ENCODE measurements around the gene IL1RL2.

Gene IL1RL2

DNA sequence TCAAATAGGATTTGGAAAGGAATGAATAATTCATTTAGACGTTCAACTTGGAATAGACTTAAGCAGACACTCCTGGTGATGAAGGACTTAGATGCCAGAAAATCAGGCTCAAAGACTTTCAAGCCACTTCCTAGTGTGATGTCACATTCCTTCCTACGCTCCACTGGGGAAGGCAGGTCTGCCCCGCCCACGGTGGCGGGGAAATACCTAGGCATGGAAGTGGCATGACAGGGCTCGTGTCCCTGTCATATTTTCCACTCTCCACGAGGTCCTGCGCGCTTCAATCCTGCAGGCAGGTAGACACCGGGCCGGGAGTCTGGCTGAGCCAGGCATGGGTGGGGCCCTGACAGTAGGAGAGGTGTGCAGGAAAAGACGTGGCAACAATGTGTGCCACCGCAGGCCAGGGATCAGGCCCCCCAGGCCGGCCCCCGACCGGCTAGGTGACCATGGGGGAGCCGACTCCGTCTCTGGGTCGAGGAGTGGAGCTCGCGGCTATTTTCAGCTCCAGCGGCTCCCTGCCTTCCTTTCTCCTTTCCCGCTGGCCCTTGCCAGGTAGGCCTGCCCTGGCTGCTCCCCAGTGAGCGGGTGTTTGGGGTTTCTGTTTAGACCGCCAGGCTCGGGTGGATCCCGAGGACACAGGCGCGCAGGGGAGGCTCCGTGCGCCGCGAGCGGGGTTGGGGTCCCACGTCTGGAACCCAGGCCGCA lies at the start of gene IL1RL2:
Gene IL1RL2, plus strand, starts transcription at position 233 of the 705 bp plus-strand sequence. CDS start 845 bp downstream, outside the sequence.
- DNase-seq (ENCODE audit: low read depth), result no peak

- no peak for DNase-seq (ENCODE audit: low read depth)
Observed at GRCh38 chr2:102137138-102137537, 49.7 kb upstream of the IL1RL2 start.

DNA sequence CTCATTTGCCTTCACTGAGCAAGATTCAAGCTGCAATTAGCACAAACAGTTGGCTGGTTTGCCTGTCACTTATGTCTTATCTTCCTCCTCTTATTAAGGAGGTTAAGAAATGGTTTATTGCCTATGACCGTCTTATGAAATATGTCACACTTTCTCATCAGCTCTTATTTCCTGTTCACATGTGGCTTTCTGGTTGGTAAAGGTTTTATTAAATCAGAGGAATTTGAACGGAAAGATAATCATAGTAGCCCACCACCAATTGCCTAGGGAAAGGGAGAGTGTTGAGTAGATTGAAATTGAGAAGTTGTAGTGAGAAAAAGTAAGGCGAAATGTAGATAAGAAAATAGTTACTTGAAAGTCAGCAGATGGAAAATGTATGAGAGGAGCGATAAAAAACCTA lies 48.5 kb upstream of the IL1RL2 start:
- DNase-seq (ENCODE audit: low read depth), result peak; percentile 11

DNA sequence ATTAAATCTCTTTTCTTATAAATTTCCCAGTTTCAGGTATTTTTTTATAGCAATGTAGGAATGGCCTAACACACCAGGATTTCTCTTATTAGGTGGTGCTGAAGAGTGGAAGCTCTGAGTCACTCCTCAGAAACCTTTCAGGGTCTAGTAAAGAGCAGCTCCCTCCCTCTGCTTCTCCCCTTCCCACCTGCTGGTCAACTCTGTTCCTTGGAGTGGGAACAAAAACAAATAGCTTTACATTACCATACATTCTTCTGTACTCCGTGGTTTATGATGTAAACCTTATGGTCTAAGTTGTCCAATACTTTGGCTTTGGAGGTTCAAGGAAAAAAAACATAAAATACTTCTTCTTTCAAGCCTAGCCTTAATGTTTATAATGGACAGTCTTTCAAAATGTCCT lies 47.0 kb upstream of the IL1RL2 start:
- DNase-seq (ENCODE audit: low read depth), result no peak

- DNase-seq (ENCODE audit: low read depth), result no peak
Observed at GRCh38 chr2:102140377-102140776, 46.4 kb upstream of the IL1RL2 start.

GRCh38 chr2:102141011-102141943 lies 45.5 kb upstream of the IL1RL2 start:
- no peak for DNase-seq (ENCODE audit: low read depth)

DNA sequence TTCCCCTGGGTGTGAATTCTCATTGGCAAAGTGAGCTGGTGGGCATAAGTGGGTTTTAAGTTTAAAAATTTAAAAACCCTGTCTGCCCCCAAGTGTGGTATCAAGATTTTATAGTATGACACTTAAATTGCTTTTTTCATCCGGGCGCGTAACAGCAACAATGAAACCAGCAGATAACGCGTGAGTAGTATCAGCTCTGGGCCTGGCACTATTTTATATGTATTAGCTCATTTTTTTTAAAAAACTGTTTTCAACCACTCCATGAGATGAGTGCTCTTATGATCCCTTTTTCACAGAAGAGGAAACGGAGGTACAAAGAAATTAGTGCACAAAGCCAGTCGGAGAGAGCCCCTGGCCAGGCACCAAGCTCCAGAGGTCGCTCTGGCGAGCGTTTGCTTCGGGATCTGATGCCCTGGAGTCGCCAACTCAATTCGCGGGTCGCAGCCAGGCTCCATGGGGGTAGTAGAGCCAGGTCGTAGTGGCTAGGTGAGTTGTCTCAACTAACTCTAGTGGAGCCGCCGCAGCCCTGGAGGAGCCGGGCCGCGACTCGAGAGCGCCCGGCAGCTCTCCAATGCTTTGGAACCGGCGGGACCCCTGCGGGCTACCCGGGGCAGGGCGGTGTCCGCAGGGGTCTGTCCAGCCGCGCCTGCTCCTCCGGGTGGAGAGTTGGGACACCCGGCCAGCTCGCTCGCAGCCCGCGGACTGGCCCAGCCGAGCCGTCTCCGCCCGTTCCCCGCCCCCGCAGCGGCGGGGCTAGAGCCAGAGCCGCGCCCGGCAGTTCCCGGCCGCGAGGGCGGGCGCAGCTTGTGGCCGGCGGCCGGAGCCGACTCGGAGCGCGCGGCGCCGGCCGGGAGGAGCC lies 44.6 kb upstream of the IL1RL2 start, which contains the start of gene IL1R1:
Gene IL1R1, plus strand, starts transcription at position 777 of the 859 bp plus-strand sequence. CDS start 14,979 bp downstream, outside the sequence.
- no peak for DNase-seq (ENCODE audit: low read depth)

DNA sequence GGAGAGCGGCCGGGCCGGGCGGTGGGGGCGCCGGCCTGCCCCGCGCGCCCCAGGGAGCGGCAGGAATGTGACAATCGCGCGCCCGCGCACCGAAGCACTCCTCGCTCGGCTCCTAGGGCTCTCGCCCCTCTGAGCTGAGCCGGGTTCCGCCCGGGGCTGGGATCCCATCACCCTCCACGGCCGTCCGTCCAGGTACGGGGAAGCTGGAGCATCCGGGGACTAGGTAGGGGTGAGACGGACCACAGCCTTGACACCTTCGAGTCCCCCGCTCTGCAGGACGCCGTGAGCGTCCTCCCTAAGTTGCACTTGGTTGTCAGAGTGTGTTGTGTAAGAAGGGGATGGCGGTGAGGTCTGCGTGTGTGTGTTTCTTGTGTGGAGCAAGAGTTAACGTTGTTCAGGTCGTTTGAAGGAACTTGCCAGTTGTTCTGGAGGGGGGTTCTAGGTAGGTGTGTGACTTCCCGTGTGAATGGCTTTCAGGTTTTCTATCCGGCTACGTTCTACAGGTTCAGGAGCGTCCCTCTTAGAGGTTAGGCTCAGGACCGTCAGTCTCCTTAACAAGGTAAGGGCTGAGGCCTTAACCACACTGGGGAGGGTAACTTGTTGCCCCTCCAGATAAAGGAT lies 43.9 kb upstream of the IL1RL2 start:
- DNase-seq (ENCODE audit: low read depth), result no peak

- no peak for DNase-seq (ENCODE audit: low read depth)
Observed at GRCh38 chr2:102143450-102143985, 43.3 kb upstream of the IL1RL2 start.

GRCh38 chr2:102144128-102144527 lies 42.7 kb upstream of the IL1RL2 start:
- no peak for DNase-seq (ENCODE audit: low read depth)

GRCh38 chr2:102145107-102145506 lies 41.7 kb upstream of the IL1RL2 start:
- no peak for DNase-seq (ENCODE audit: low read depth)

DNA sequence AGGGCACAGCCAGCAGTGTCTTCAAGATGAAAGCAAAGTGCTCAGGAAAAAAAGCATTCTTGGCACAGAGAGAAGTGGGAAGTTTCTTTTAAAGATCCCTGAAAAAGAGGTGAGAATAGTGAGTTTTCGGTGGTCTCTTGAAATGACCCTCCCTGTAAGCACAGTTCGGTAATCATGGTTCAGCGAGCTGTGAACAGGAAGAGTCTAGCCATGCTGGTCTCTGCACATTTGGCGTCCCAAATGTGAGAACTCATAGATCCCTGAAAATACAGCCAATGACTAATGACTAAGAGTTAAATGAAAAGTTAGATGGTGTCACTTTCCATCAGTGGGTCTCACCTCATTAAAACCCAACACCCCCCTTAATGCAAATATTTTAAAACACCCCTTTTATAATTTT lies 40.9 kb upstream of the IL1RL2 start:
- no peak for DNase-seq (ENCODE audit: low read depth)

- no peak for DNase-seq (ENCODE audit: low read depth)
Observed at GRCh38 chr2:102147935-102148334, 38.9 kb upstream of the IL1RL2 start.

DNA sequence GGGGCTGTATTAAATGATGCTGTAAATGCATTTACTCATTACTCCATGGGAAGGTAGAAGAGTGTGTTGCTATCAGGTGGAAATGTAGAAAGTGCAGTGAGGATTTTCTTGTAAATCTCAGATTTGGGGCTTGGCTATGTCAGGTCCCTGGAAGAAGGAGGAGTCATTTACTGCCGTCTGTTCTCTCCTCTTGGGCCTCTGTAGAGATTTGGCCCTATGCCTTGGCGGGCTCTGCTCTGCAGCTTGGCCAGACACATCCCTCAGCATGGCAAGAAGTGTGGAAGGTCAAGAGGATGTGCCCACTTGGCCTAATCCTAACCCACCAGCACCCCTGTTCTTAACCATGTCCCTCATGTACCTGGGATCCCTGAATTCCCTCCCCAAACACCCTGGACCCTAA lies 37.6 kb upstream of the IL1RL2 start:
- DNase-seq (ENCODE audit: low read depth), result no peak

DNA sequence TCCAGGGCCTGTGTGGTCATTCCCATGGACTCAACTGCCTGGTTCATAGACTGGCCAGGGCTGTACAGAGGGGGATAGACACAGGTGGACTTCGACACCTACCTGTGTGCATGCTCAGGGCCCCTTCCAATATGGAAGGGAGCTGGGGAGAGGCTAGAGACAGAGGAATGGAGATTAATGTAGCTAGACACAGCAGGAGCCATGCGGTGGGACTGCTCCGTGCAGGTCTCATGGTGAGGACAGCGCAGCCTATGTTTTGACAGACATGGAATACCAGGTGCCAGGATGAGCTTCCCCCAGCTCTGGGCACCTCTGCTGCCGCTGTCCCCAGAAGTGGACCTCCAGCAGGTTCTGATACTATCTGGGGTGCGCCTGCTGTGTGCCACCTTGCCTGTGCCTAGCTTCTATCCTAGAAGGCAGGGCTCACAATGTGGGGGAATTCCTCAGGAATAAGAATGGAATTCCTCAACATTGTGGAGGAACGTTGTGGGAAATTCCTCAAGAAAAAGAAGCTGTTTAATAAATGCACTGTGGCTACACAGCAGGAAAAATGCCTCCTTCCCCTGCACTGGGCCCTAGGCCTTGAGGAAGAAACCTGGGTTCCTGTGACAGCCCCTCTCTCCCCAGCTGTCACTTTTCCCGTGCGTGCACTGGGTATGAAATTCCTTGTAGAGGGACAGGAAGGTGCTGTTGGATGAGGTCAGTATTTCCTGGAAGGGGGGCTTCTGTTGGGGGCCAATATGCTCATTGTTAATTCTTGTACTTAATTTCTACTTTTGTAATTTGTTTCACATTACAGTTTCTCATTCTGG lies 37.0 kb upstream of the IL1RL2 start:
- DNase-seq (ENCODE audit: low read depth), result no peak

DNA sequence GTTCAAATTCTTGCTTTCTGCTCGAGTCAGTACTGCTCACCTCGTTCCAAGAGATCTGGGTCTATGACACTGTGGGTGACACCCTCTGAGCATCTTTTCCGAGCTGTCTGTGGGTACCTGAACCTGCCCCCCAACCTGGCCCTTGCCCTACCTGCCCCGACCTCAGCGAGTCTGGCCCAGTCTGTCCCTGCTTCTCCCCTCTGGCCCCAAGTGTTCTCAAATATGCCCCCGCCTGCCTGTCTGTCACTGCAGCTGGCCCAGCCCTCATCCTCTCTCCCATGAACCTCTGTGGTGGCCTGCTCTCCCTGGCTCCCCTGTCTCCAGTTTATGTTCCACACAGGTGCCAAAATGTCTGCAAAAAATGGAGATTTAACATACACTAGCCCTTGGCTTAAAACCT lies 32.5 kb upstream of the IL1RL2 start:
- no peak for DNase-seq (ENCODE audit: low read depth)

- DNase-seq (ENCODE audit: low read depth), result no peak
Observed at GRCh38 chr2:102154946-102155702, 31.7 kb upstream of the IL1RL2 start.

GRCh38 chr2:102155703-102156515 lies 30.9 kb upstream of the IL1RL2 start:
- no peak for DNase-seq (ENCODE audit: low read depth)

Measured in CMK (cell line).